VCaP (cell line): ENCODE data around the gene AHCYL2.

Experiments
- H3K27ac ChIP-seq: fragments of 450-650 bp; 2 replicates; pipeline ENCODE4 v1.5.1; 2017
- TF ChIP-seq, protein P1 (sequence below): fragments of 450-650 bp; conservative IDR thresholded peaks from 2 replicates; pipeline ENCODE4 v1.5.1; 2017; ENCODE audit warnings: mild to moderate bottlenecking, moderate library complexity

Gene AHCYL2

GRCh38 chr7:129225206-129225930, 538 bp downstream of the AHCYL2 start:
- H3K27ac ChIP-seq = peak overlapping the region; percentile 90
- TF ChIP-seq, protein P1, sequence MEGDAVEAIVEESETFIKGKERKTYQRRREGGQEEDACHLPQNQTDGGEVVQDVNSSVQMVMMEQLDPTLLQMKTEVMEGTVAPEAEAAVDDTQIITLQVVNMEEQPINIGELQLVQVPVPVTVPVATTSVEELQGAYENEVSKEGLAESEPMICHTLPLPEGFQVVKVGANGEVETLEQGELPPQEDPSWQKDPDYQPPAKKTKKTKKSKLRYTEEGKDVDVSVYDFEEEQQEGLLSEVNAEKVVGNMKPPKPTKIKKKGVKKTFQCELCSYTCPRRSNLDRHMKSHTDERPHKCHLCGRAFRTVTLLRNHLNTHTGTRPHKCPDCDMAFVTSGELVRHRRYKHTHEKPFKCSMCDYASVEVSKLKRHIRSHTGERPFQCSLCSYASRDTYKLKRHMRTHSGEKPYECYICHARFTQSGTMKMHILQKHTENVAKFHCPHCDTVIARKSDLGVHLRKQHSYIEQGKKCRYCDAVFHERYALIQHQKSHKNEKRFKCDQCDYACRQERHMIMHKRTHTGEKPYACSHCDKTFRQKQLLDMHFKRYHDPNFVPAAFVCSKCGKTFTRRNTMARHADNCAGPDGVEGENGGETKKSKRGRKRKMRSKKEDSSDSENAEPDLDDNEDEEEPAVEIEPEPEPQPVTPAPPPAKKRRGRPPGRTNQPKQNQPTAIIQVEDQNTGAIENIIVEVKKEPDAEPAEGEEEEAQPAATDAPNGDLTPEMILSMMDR = no peak

GRCh38 chr7:129225931-129226572, 1.2 kb downstream of the AHCYL2 start:
- H3K27ac ChIP-seq = peak overlapping the region; percentile 90

DNA sequence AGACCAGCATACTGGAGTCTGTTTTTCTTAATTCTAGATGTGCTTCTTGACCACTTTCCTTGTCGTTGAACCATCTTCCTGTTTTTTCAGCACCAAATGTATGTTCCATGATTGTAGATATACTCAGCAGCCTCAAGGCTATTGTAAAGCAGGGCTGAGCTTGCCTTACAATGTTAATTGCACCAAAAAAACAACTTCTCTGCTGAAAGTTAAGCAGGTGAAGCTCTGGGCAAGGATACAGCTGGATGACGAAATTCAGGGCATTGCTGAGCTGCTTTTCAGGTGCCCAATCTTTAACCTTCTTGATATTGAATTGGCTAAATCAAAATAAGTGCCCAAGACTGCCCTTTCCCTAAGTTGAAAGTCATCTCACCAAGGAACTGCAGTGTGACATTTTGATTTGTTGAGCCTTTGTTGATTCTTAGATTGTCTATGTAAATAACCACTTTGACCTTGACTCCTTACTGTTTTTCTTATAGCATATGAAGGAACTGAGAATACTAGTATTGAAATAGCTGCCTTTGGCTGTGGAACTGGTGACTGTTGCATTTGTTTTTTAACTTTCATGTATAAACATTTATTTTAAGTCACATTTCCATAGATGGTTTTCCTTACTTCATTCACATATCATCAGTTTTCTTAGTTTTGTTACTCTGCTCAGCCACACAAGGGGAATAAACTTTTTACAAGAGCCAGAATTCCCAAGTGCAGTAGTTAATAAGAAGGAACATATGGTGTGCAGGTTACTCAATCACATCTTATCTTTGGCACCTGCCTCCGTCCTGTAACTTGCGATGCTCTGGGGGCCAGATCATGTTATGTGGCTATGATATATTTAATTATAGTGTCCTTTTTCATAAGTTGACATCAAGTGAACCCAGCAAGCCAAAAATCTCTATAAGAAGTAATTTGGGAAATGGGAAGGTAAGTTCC, 3.1 kb downstream of the AHCYL2 start:
- TF ChIP-seq, protein P1 = no peak

More at GRCh38 chr7:129225931-129226572, 1.2 kb downstream of the AHCYL2 start:
- TF ChIP-seq, protein P1 = no peak

DNA sequence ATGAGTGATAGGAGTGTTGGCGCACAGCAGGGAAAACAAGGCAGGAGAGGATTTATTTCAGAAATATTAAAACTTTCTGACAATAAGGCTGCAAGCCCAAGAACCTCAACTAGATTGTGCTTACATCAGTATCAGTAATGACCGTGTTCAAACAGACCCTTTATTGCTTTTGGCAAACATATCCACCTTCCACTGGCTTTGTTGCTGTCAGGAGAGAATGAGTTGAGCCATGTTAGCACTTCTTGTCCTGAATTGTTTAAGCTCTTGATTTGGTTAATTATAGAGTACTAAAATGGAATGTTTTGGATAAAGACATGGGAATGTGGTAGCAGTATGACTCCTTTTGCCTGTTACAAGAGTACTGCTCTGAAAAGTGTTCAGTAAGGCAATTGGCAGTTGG, 3.8 kb downstream of the AHCYL2 start:
- peak overlapping the region; percentile 90 for H3K27ac ChIP-seq
- TF ChIP-seq, protein P1 = no peak

More for the DNA sequence above, 3.1 kb downstream of the AHCYL2 start:
- H3K27ac ChIP-seq = peak overlapping the region; percentile 90

- H3K27ac ChIP-seq = no peak overlapping the region
- TF ChIP-seq, protein P1 = no peak
Observed at GRCh38 chr7:129231666-129232065, 6.8 kb downstream of the AHCYL2 start.

GRCh38 chr7:129238546-129238945, 13.7 kb downstream of the AHCYL2 start:
- H3K27ac ChIP-seq = no peak overlapping the region
- TF ChIP-seq, protein P1 = no peak
